ENCODE results near the gene CADPS.

DNA sequence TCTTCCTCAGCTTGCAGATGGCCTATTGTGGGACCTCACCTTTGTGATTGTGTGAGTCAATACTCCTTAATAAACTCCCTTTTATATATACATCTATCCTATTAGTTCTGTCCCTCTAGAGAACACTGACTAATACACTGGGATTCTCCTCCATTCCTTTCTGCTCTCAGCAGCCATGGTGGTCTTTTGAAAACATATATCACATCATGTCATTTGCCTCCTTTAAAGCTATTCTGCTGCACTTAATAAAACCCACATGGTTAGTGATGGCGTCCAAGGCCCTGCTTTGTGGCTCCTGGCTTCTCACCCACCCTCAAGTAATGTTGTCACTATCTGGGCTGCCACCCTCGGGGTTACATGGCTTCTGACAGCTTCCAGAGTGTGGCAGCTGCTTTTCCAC is 169.5 kb downstream of the CADPS start:
- TF ChIP-seq, protein P1, sequence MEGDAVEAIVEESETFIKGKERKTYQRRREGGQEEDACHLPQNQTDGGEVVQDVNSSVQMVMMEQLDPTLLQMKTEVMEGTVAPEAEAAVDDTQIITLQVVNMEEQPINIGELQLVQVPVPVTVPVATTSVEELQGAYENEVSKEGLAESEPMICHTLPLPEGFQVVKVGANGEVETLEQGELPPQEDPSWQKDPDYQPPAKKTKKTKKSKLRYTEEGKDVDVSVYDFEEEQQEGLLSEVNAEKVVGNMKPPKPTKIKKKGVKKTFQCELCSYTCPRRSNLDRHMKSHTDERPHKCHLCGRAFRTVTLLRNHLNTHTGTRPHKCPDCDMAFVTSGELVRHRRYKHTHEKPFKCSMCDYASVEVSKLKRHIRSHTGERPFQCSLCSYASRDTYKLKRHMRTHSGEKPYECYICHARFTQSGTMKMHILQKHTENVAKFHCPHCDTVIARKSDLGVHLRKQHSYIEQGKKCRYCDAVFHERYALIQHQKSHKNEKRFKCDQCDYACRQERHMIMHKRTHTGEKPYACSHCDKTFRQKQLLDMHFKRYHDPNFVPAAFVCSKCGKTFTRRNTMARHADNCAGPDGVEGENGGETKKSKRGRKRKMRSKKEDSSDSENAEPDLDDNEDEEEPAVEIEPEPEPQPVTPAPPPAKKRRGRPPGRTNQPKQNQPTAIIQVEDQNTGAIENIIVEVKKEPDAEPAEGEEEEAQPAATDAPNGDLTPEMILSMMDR (IDR thresholded peaks at IDR 0.05; ENCODE audit: low read length) = no peak
- TF ChIP-seq EZH2 (IDR thresholded peaks at IDR 0.05; ENCODE audit: borderline replicate concordance, low read length) = no peak

Data from OCI-LY1 (cell line).